Muscle of arm (tissue), 12 donors: Measurements from ENCODE around the gene AGBL4. TPM values are rescaled to one million over a fixed set of nuclear protein-coding genes. Genes with fewer than 3 reads are reported as not detected.

Experiments used
- DNase-seq: peaks from one replicate; pipeline ENCODE4 v3.0.0-alpha.2; 2013
- polyA plus RNA-seq, 12 donors: library from polyadenylated mRNA; unstranded; fragments of 120-200 nt; gene quantifications; one replicate each; pipeline ENCODE4 v1.2.1, GENCODE V29; 2013; ENCODE audit not compliant: insufficient read length in 12 of 12

AGBL4 gene
- polyA plus RNA-seq, 12 donors = 0.12 to 0.72 (median 0.21) TPM; not detected in 2

DNA sequence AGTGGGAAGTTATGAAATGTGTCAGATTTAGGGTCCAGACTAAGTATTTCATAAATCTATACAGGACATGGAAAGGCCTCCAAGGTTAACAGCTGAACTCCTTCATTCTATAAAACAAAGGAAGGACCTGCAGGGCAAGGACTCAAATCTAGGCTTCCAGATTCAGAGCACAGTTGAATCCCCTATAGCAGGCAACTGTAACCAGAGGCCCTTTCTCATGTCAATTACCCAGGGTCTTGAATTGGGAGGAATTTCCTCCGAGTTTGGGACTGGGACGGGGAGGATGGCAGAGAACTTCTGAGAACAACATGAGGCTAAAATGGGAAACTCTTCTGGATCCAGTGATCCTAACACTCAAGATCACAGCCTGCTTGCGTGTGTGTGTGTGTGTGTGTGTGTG, 1134.1 kb downstream of the AGBL4 start:
- no peak for DNase-seq

DNA sequence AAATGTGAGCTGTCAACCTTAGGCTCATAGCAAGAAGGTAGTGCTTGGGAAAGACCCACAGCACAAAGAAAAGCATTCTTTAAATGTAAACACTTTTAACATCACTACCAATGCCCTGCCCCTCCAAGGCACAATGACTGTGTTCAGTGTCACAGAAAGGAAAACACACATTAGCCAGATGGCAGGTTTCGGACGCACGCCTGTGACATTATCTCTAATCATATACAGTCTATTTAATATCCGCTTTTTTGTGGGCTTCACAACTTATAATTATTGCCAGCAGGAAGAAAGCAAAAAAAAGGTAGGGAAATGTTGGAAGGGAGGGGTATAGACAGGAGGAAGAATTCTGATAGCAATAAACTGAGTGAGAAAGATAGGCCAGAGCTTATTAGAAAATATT, 1134.7 kb downstream of the AGBL4 start:
- no peak for DNase-seq

DNA sequence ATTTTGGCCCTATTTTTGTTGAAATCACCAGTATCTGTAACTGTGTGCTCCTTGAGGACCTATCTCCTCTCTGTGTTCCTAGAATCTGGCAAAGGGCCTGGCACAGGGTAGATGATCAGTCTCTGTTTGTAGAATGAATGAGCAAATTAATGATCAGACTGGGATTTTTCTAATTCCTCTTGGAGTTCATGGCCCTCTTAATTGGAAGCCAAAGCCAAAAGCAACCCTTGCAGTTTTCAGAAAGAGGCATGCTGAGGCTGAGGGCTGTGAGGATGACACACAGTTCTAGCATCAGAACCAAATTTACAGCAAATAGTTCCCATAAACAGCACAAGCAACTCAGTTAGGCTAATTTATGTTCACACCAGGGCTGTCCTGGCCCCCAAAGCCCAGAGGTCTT, 1136.0 kb downstream of the AGBL4 start:
- no peak for DNase-seq

DNA sequence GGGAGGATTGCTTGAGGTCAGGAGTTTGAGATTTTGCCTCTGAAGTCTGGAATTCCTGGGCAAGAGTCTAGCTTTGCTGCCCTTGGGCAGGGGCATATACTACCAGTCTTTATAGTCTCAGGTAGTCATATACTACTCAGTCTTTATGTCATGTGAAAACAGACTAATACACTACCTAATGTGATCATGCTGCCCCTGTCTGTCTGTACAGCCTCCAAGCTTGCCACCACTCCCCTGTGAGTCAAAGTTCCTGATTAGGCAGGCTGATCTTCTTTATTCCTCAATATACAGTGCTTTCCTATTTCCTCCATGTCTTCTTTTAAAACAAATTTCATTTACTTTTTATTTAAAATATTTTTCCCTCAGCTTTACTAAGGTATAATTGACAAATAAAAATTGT, 1141.7 kb downstream of the AGBL4 start:
- DNase-seq = no peak

DNA sequence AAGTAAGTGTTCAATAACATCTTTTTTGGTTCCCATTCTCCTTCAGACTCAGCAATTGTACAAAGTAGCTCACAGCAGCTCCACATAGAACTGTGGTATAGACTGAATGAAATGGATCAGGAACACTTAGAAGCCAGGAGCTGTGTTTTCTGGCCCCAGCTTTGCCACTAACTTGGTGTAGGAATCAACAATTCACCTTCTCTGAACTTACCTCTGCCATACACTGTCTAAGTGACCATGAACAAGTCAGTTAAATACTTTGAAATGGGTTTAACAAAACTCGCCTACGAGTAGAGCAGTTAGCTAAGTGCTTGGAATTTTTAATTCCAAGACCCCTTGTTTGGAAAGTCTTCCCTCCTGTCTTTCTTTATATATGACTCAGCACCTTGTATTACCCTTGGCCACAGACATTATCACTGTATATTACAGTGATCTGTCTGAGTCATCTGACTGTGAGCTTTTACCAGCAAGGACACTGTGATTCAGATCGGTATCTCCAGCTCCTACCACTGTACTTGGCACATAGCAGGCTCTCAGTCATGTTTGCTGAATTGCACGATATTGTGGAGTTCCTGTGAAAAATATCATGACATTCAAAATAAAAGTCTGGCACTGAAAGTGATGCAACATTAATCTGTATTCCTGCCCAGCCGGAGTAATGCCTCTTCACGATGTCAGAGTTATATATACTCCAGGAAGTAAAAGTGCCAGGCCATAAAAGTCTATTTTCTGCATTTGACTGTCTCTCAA, 1145.4 kb downstream of the AGBL4 start:
- no peak for DNase-seq

DNA sequence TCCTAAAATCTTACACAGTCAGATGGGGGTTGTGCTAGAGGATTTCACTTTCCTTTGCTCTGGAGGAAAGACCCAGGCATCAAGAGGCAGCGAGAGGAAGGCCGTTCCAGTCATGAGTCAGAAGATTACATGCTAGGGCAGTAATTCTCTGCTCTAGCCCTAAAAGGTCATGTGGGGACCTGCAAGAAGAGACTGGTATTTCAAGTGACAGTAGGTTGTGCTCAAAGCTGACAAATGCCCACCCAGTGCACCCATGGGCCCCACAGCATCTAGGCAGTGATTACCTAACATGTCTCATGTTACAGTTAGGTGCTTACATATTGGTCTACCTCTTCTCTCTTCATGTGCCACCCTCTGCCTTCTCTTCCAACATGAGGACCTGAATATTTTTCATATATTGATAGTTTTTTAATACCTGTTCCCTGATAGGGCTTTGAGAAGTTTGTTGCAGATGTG, 1147.4 kb downstream of the AGBL4 start:
- no peak for DNase-seq

DNA sequence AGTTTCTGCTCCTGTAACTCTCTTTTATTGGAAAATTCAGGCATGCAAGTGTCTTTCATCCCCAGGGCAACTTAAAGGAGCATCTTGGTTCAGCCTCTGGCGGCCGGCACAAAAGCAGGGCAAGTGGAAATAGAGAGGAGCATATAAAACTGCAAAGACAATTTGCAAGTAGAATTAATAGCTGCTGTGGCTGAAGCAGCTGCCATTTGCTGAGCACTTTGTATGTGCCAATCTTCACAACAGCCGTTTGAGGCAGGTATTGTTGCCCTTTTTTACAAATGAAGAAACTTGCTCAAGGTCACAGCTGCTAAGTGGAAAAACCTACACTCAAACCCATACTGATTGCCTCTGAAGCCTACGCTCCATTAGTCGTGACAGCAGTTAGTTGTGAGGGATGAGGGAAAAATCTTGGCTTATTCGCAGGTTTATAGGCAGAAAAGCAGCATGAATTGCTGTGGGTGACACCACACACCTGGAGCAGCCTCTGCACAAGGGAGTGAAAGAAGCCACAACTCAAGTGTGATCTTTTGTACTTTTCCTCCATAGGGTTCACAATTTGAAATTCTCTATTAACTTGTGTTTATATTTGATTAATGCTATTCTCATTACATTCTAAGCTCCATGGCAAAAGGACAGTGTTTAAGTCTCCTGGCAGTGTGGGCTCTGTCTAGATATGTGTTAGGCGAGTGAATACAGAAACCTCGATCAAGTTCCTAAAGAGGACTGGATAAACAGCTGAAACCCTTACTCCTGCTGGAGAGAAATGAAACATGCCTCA, 1148.0 kb downstream of the AGBL4 start:
- DNase-seq = no peak

DNA sequence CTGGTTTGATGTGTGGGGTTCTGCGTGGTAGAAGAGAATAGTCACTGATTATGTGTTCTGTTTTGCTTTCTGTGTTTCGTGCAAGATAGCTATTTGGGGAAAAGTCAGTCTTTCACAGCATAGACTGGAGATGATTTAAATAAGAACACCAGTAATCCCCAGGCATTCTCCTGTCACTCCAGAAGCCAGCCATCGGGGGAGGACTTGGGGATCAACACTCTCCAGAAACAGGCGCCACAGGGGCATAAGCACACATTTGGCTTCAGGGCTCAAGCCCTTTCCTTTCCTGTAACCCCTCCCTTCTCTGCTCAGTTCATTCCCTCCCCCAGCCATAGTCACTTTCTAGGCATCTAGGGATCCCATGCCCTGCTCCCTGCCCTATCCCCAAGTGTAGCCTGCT, 1149.8 kb downstream of the AGBL4 start:
- DNase-seq = no peak

DNA sequence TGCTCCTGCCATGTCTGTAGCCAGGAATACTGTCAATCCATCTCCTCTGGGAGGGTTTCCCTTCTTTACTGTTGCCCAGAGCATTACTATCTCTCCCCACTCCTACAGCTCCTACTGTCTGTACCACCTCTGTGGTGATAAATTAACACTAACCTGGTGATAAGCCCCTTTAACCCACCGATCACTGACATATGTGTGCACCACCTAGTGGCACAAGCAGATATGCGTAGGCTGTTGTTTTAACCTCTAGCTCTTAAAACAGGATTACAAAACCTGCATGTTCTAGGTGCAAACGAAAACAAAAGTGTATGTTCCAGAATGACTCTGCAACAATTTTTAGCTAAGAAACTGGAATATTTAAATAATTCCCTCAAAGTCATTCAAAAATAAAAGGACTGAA, 1153.2 kb downstream of the AGBL4 start:
- DNase-seq = no peak

DNA sequence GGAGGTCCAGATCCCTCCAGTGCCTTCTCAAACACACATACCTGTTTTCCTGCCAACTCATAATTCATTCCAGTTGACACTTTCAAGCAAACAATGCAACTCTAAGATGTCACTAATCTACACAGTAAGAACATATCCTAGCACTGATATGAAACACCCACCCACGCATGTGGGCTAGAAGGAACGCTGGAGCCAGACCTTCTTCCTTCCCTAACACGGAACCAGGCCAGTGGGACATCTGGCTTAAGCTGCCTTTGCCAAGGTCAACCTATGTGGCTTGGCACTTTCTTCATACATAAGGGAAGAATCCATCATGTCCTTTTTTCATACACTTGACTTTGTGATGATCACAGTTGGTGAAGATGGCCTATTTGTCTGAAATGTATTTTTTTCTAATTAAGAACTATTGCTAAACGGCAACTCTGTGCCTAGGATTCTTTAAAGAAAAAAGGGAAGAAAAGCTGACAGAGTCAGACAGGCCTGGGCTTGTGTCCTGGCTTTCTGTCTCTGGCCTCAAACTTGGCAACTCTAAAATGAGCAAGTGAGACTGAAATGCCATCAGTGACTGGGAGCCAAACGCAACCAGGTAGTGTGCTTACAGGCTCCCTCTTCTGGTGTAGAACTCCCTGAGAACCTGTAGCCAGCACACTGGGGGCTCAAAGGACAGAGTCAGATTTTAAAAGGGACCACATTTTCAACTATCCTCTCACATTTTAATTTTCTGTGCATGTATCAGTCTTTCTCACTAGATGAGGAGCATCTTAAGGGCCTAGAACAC, 1154.4 kb downstream of the AGBL4 start:
- no peak for DNase-seq

DNA sequence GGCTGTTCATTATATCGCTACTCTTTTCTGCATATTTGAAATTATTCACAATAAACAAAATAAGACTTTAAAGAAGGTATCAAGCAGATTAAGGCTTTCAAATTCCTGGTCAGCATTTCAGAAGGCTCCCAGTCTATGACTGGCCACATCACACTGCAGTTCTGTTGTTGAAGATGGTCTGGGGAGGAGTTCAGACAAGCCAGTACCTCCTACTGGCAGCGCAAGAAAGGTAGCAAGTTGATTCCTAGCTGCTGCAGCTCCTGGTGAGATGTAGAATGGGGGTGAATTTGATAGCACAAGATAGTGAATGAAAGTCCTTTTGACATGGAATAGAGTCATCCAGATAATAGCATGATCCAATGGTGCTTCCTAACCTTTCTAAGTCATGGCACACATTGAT, 1158.8 kb downstream of the AGBL4 start:
- DNase-seq = no peak

DNA sequence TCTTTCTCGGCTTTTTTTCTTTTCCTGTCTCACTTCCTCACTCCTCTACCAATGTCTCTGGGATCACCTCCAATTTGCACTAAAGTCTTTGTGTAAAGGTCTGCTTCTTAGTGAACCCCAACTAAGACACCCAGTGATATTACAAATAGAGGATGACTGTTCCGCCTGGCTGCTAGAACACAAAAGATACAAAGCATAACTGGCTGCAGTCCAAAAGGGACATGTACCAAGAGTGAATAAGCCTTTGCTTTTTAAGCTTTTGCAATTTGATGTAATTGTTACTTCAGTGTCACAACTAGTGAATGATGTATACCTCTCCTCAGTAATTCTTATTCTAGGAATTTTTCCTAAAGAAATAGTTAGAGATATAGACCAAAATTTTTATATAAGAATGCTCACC, 1164.3 kb downstream of the AGBL4 start:
- DNase-seq = no peak

DNA sequence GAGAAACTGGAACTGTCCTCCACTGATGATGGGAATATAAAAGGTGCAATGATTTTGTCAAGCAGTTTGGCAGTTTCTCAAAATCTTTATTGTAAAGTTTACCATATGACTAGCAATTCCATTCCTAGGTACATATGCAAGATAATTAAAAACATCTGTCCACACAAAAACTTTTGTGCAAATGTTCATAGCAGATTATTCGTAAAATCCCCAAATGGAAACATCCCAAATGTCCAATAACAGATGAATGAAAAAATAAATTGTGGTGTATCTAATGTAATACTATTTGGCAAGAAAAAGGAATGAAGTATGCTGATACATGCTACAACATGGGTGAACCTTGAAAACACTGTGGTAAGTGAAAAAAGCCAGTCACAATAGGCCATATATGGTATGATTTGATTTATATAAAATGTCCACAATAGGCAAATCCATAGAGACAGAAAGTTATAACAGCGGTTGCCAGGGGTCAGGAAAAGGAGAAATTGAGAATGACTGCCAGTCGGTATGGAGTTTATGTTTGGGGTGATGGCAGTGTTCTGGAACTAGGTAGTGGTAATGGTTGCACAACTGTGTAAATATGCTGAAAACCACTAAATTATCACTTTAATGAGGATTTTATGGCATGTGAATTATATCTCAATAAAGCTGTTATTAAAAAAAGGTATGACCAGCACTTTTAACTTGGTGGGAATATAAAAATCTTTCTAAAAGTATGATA, 1165.4 kb downstream of the AGBL4 start:
- no peak for DNase-seq

DNA sequence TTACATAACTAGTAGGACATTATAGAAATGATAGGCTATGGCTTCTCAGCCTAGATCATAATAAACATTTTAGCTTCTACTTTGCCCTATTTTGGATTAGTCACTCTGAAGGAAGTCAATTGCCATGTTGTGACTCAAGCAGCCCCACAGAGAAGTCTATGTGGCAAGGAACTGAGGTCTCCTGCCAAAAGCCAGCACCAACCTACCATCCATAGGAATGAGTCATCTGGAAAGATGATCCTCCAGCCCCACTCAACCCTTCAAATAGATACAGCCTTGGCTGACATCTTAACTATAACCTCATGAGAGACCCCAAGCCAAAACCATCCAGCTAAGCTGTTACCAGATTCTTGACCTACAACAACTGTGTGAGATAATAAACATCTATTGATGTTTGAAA, 1170.7 kb downstream of the AGBL4 start:
- no peak for DNase-seq

DNA sequence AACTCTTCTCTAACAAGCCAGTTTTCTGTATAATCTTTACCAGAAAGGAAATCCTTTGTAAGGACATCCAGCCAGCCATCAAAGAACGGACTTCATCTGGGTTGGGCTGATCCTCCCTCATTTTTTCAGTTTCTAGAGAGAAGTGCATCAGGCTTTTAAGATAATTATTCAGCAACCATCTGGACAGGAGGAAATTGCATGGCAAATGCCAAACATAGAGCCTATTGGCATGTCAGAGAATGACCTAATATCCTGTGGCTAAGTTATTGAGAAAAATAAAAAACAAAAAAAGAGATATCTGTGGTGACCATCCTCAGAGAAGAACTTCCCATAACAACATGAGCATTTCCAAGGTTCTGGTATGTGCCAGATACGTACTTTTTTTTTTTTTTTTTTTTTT, 1172.1 kb downstream of the AGBL4 start:
- no peak for DNase-seq

DNA sequence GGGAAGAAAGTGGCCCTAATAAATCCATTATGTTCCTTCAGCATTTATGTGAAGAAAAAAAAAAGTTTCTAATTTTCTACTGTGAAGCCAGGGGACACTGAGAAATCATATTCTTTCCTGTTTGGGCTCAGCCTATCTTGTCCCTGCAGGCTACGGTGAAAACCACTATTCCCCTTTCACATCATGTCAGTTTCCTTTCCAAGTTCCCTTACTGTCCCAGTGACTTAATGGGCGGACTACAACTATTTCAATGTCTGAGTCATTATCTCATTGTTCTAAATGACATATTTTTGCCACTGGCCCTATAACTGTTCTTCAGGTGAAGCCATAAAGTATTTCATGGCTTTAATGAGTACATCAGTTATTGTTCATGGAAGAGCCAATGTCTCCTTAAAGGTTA, 1175.7 kb downstream of the AGBL4 start:
- DNase-seq = no peak

DNA sequence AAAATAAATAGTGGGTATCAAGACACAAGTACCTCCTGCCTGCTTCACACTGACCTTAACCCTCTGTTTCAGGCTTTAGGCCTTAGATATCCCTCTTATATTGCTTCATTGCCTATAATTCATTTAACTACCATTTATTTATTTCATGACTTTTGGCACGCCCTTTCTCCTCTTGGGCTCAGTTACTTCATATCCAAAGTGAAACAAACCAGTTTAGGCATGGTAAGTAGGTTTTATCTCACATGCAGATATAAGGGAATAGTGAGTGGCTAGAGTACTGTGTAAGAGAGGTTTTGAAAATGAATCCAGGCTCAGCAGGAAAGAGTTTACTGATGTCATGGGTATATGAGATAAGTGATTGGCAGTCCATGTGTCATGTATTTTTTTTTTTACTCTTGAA, 1177.3 kb downstream of the AGBL4 start:
- no peak for DNase-seq

DNA sequence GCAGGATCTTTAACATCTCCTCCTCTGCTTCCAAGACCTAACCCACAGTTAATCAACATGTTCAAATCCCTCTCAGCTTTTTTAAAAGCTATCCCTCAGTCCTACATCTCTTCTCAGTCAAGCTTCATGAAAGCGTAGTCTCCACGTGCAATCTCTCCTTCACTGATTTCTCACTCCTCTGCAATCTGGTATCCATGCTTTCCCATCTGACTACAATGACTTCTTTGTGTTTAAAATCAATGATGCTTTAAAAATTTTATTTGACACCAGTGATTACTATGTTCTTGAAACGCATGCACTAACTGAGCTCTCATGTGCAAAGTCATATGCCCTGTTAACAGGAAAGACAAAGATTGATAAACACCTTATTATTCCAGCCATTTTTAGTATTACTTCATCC, 1179.6 kb downstream of the AGBL4 start:
- DNase-seq = no peak

DNA sequence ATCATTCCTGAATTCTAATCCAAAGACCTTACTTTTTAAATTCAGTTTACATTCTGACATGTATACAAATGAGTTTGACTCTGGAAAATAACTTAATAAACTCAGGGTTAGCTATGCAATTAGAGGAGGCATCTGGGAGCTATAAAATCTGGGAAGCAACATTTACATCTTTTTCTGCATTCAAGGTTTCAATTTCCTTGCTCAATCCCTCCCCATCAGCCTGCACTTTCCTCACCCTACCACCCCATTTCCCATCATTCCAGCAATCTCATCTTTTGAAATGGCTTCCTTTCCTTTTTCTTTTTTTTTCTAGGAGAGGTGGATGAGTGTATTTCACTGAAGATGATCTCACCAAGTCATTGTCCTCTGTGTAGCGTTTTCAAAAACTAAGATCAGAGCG, 1181.8 kb downstream of the AGBL4 start:
- no peak for DNase-seq

DNA sequence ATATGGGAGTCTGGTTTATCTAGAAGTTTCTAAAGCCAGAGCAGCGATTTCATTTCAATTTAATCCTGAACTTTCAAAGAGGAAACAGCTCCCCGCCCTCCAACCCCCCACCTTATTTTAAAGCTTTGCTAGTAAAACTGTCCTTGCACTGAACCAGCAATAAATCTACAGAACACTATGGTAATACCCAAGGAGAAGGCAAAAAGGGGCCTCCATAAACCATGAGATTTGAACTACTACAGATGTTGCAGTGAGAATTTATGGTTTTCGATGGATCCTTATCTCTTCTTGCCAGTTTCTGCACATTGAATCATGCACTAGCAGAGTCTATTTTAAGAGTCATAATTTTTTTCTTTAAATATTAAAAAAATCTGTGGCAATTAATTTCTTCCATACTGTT, 1182.3 kb downstream of the AGBL4 start:
- no peak for DNase-seq

DNA sequence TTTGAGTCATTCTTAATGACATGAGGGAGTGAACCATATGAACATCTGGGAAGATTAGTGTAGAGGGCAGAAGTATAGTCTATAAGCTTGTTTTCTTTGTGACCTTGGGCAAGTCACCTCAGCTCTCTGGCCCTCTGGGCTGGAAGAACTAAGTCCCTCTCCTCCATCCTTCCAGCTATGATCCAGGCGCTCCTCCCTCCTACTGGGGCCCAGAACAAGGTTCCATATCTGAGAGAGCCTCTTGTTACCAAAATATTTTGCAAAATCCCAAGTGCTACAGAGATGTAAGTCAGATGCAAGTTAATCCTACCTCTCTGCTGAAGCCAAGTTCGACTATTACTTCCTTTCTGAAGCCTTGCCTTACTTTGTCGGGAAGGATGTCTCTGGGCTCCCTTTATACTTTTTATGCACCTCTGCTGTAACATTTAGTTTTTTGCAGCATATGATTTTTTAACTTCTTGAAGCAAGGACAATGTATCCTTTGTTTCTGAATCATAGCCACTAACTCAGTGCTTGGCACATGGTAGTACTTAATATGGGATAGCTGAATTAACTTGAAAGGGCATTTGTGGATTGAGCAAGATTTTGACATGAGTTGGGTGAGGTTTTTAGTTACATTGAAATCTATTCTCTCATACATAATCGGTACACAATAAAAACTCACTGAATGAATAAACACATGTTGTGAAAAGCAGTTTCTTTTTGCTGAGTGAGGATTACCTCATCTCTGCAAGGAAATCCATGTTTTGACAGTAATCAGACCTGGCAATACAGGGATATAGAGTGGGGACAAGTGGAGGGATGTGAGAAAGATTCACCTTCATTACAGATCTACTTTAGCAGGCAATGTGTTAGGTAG, 1192.4 kb downstream of the AGBL4 start:
- no peak for DNase-seq
